ENCODE results near the gene PIP5K1B.

PIP5K1B gene, protein sequence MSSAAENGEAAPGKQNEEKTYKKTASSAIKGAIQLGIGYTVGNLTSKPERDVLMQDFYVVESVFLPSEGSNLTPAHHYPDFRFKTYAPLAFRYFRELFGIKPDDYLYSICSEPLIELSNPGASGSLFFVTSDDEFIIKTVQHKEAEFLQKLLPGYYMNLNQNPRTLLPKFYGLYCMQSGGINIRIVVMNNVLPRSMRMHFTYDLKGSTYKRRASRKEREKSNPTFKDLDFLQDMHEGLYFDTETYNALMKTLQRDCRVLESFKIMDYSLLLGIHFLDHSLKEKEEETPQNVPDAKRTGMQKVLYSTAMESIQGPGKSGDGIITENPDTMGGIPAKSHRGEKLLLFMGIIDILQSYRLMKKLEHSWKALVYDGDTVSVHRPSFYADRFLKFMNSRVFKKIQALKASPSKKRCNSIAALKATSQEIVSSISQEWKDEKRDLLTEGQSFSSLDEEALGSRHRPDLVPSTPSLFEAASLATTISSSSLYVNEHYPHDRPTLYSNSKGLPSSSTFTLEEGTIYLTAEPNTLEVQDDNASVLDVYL

GRCh38 chr9:68704814-68705530 lies at the start of gene PIP5K1B:
PIP5K1B (plus strand) TSS chr9:68705240; CDS start chr9:68822615, 117,375 bp downstream.
- Mint-ChIP-seq H3K4me1 (ENCODE audit: low read depth) (peaks cover 16% of the 10 kb centered on the region), H3K27ac (peak within 1 kb of the TSS; percentile 54), H3K9me3 (no peaks in the 10 kb centered on the region), H3K4me3 (peak within 1 kb of the TSS; percentile 89), H3K36me3 (ENCODE audit: low read depth) (no peaks in the 10 kb centered on the region), H3K27me3 (ENCODE audit: low read depth) (peaks cover 77% of the 10 kb centered on the region)

DNA sequence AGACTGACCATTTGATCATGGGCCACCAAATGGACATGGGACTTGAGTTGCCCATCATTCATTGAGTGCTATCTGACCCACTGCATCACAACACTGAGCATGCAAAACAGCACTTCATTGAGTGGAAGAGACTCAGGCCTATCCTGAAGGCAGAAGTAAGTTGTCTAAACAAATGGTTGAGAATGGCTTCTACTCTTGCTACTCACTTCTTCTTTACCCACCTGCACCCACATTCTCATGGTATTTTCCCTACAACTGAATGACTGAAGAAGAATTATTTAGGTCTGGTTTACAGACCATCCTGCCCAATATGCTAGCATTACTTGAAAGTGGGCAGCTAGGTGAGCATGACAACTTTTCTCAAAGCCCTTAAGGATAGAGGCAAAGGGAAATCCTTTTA lies 41.0 kb upstream of the PIP5K1B start:
- Mint-ChIP-seq H3K36me3 (ENCODE audit: low read depth) (no peaks in the 10 kb centered on the region), H3K27ac (no peak overlapping the region), H3K9me3 (no peaks in the 10 kb centered on the region), H3K4me1 (ENCODE audit: low read depth) (no peaks in the 10 kb centered on the region), H3K4me3 (no peak overlapping the region), H3K27me3 (ENCODE audit: low read depth) (no peaks in the 10 kb centered on the region)

DNA sequence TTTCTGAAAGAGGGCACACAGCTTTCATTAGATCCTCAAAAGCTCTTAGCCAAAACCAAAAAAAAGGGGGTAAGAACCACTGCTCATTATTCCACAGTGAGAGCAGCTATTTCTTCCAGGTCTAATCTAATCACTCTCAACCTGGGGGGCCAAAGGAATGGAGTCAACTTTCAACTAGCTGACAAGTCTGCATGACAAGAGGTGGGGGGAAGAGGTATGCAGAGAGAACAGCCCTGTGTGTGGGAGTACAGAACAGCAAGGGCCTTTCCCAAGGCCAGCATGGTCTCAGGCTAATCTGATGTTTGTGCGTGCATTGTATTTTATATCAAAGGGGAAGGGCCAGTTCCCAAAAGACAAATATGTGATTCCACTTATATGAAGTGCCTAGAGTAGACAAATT lies 36.9 kb upstream of the PIP5K1B start:
- Mint-ChIP-seq H3K9me3 (no peaks in the 10 kb centered on the region), H3K27ac (no peak overlapping the region), H3K4me1 (ENCODE audit: low read depth) (no peaks in the 10 kb centered on the region), H3K4me3 (no peak overlapping the region), H3K36me3 (ENCODE audit: low read depth) (no peaks in the 10 kb centered on the region), H3K27me3 (ENCODE audit: low read depth) (no peaks in the 10 kb centered on the region)

DNA sequence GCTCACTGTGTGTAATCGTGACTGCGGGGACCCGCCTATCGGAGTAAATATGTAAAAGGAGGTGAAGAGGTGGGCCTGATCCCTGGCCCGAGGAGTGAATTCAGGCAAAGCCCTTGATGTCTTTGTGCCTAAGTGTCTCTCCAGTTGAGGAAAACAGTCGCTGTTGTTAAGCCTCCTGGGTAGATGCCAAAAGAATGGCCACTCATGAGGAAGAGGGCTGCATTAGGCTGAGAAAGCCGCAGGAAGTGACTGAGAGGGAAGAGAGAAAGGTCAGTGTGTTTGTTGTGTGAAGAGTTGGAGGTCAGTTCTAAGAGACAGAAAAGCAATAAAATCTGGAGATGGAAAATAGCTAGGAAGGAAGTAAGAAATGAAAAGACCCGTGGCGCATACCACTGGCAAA lies 35.8 kb upstream of the PIP5K1B start:
- Mint-ChIP-seq H3K27me3 (ENCODE audit: low read depth) (no peaks in the 10 kb centered on the region), H3K36me3 (ENCODE audit: low read depth) (no peaks in the 10 kb centered on the region), H3K27ac (no peak overlapping the region), H3K9me3 (no peaks in the 10 kb centered on the region), H3K4me1 (ENCODE audit: low read depth) (no peaks in the 10 kb centered on the region), H3K4me3 (no peak overlapping the region)

DNA sequence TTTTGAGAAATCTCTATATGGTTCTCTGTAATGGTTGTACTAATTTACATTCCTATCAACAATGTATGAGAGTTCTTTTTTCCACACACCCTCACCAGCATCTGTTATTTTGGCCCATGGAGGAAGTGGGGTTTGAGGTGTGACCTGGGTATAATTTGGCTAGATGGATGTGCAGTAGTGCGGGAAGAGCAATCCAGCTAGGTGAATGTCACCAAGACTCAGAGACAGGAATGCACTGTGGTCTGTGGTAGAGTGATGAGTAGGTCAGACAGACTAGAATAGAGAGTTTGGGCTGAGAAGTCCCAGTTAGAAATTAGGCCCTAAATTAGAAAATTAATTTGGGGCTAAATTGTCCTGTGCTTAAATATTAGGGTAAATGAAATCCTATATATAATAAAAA lies 32.8 kb upstream of the PIP5K1B start:
- Mint-ChIP-seq H3K9me3 (no peaks in the 10 kb centered on the region), H3K27me3 (ENCODE audit: low read depth) (peaks cover 8% of the 10 kb centered on the region), H3K4me1 (ENCODE audit: low read depth) (no peaks in the 10 kb centered on the region), H3K27ac (no peak overlapping the region), H3K36me3 (ENCODE audit: low read depth) (no peaks in the 10 kb centered on the region), H3K4me3 (no peak overlapping the region)

DNA sequence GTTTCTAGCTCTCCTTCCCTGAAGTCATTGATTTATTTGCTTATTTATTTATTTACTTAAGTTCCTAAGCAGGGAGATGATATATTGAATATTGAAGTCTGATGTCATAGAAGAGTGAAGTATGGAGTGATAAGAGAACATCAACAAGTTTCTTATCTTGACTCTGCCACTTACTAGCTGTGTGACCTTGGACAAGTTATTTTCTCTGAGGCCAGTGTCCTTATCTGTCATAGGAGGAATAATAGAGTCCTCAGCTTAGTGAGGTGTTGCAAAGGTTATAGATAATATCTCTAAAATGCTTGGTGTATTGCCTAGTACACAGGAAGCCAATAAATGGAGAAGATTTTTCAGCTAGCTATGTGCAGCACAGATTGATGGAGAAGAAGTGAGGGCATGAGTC lies 32.4 kb upstream of the PIP5K1B start:
- H3K27me3 Mint-ChIP-seq (ENCODE audit: low read depth), result peaks cover 8% of the 10 kb centered on the region
- no peak overlapping the region for H3K27ac Mint-ChIP-seq
- no peak overlapping the region for H3K4me3 Mint-ChIP-seq
- H3K9me3 Mint-ChIP-seq, result no peaks in the 10 kb centered on the region
- H3K4me1 Mint-ChIP-seq (ENCODE audit: low read depth), result no peaks in the 10 kb centered on the region
- no peaks in the 10 kb centered on the region for H3K36me3 Mint-ChIP-seq (ENCODE audit: low read depth)

DNA sequence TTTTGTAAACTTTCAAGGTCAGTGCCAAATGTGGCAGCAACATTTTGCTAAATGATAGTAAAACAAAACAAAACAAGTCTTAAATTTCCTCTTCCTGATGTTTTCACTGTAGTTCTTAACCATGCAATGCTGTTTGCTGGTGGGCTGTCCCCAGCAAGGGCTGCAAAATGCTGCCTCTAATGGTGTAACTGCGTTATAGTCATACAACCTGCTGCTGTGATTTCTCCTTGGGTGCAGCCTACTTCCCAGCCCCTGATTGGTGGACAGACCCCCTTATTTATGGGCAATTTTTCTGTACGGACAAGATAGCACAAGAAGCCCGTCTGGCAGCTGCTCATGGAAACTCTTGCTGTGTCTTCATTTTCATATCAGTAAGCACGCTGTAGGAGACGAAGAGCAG lies 26.6 kb upstream of the PIP5K1B start:
- peaks cover 8% of the 10 kb centered on the region for H3K27me3 Mint-ChIP-seq (ENCODE audit: low read depth)
- no peaks in the 10 kb centered on the region for H3K9me3 Mint-ChIP-seq
- no peaks in the 10 kb centered on the region for H3K36me3 Mint-ChIP-seq (ENCODE audit: low read depth)

DNA sequence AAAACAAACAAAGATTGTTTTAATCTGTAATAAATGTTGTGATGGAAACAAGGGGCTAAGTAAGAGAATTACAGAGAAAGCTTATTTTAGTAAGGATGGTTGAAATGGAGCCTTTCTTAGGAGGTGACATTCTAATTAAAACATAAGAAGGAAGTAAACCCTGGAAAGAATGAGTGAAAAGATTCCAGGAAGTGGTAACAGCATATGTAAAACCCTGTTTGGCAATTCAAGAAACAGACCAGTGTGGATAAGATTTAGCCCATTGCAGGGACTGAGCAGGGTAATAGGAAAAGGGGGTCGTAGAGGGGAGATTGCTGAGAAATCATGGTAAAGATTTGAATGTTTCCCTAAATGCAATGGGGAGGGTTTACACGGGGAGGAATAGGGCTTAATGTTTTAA lies 21.6 kb upstream of the PIP5K1B start:
- Mint-ChIP-seq H3K36me3 (ENCODE audit: low read depth) (no peaks in the 10 kb centered on the region), H3K27ac (no peak overlapping the region), H3K4me1 (ENCODE audit: low read depth) (peaks cover 5% of the 10 kb centered on the region), H3K27me3 (ENCODE audit: low read depth) (no peaks in the 10 kb centered on the region), H3K4me3 (no peak overlapping the region), H3K9me3 (no peaks in the 10 kb centered on the region)

More for the DNA sequence above, 26.6 kb upstream of the PIP5K1B start:
- peaks cover 3% of the 10 kb centered on the region for H3K4me1 Mint-ChIP-seq (ENCODE audit: low read depth)
- H3K4me3 Mint-ChIP-seq, result no peak overlapping the region
- H3K27ac Mint-ChIP-seq, result peak overlapping the region; percentile 34

GRCh38 chr9:68685213-68685612 lies 19.8 kb upstream of the PIP5K1B start:
- H3K9me3 Mint-ChIP-seq, result no peaks in the 10 kb centered on the region
- H3K4me1 Mint-ChIP-seq (ENCODE audit: low read depth), result peaks cover 5% of the 10 kb centered on the region
- no peak overlapping the region for H3K4me3 Mint-ChIP-seq
- H3K27ac Mint-ChIP-seq, result no peak overlapping the region
- no peaks in the 10 kb centered on the region for H3K36me3 Mint-ChIP-seq (ENCODE audit: low read depth)
- peaks cover 6% of the 10 kb centered on the region for H3K27me3 Mint-ChIP-seq (ENCODE audit: low read depth)

DNA sequence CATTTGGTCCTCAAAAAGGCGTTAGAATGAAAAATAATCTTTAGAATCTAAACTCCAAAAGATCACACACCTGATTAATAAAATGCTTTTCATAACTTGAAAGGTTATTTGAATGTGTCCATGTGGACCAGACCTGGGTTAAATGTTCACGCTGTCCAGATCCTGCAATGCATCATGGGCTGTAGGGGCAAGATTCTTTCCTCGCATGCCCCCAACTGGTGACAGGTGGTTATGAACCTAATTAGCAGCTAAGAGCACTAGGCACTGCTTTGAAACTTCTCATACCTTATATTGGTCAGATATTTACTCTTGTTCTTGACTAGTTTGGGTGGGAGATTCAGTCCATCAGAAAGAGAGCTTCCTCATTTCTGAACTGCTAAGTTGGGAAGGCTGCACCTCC lies 19.3 kb upstream of the PIP5K1B start:
- peaks cover 5% of the 10 kb centered on the region for H3K4me1 Mint-ChIP-seq (ENCODE audit: low read depth)
- no peak overlapping the region for H3K27ac Mint-ChIP-seq
- H3K4me3 Mint-ChIP-seq, result no peak overlapping the region
- no peaks in the 10 kb centered on the region for H3K9me3 Mint-ChIP-seq
- no peaks in the 10 kb centered on the region for H3K36me3 Mint-ChIP-seq (ENCODE audit: low read depth)
- peaks cover 6% of the 10 kb centered on the region for H3K27me3 Mint-ChIP-seq (ENCODE audit: low read depth)

DNA sequence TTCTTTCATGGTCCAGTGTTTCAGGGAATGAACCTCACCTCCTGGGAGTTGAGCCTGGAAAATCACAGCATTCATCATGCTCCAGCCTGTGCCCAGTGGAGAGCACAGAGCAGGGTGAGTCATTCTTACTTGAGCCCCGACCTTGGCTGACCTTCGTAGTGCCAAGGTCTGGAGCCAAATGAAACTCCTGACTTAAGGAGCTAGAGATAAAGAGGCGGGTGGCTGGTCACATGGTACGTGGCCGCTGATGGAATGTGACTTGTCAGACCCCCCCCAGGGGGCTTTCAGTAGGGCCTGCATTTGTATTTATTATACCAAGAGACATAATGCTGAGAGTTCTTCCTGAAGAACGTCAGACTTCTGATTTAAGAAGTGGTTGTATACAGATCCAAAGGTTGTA lies 15.0 kb upstream of the PIP5K1B start:
- H3K4me3 Mint-ChIP-seq, result no peak overlapping the region
- H3K27ac Mint-ChIP-seq, result no peak overlapping the region
- H3K9me3 Mint-ChIP-seq, result no peaks in the 10 kb centered on the region
- no peaks in the 10 kb centered on the region for H3K36me3 Mint-ChIP-seq (ENCODE audit: low read depth)
- H3K4me1 Mint-ChIP-seq (ENCODE audit: low read depth), result no peaks in the 10 kb centered on the region
- peaks cover 25% of the 10 kb centered on the region for H3K27me3 Mint-ChIP-seq (ENCODE audit: low read depth)

DNA sequence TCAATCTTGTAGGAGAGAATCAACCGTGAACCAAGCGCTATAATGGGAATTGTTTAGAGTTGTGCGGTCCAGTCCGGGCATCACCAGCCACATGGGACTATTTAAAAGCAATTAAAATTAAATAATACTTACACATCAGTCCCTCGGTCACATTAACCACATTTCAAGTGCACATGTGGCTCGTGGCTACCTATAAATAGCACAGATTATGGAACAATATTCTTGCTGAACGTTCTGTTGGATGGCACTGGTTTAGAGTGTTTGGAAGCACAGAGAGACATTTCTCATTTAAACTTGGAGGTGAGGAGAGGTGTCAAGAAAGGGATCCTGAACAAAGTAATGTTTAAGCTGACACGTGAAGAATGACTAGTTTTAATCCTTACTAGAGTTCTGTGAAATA lies 12.5 kb upstream of the PIP5K1B start:
- Mint-ChIP-seq H3K9me3 (no peaks in the 10 kb centered on the region), H3K4me3 (no peak overlapping the region), H3K27ac (no peak overlapping the region), H3K4me1 (ENCODE audit: low read depth) (no peaks in the 10 kb centered on the region), H3K36me3 (ENCODE audit: low read depth) (no peaks in the 10 kb centered on the region), H3K27me3 (ENCODE audit: low read depth) (peaks cover 41% of the 10 kb centered on the region)

GRCh38 chr9:68694125-68694524 lies 10.9 kb upstream of the PIP5K1B start:
- H3K4me3 Mint-ChIP-seq, result no peak overlapping the region
- no peaks in the 10 kb centered on the region for H3K4me1 Mint-ChIP-seq (ENCODE audit: low read depth)
- no peak overlapping the region for H3K27ac Mint-ChIP-seq
- H3K9me3 Mint-ChIP-seq, result no peaks in the 10 kb centered on the region
- peaks cover 54% of the 10 kb centered on the region for H3K27me3 Mint-ChIP-seq (ENCODE audit: low read depth)
- no peaks in the 10 kb centered on the region for H3K36me3 Mint-ChIP-seq (ENCODE audit: low read depth)

- no peak overlapping the region for H3K4me3 Mint-ChIP-seq
- no peaks in the 10 kb centered on the region for H3K9me3 Mint-ChIP-seq
- H3K4me1 Mint-ChIP-seq (ENCODE audit: low read depth), result no peaks in the 10 kb centered on the region
- H3K27ac Mint-ChIP-seq, result no peak overlapping the region
- peaks cover 78% of the 10 kb centered on the region for H3K27me3 Mint-ChIP-seq (ENCODE audit: low read depth)
- H3K36me3 Mint-ChIP-seq (ENCODE audit: low read depth), result no peaks in the 10 kb centered on the region
These were observed 7.2 kb upstream of the PIP5K1B start for GRCh38 chr9:68697851-68698250.

- H3K4me3 Mint-ChIP-seq, result no peak overlapping the region
- no peaks in the 10 kb centered on the region for H3K36me3 Mint-ChIP-seq (ENCODE audit: low read depth)
- H3K27me3 Mint-ChIP-seq (ENCODE audit: low read depth), result peaks cover 84% of the 10 kb centered on the region
- no peak overlapping the region for H3K27ac Mint-ChIP-seq
- no peaks in the 10 kb centered on the region for H3K4me1 Mint-ChIP-seq (ENCODE audit: low read depth)
- H3K9me3 Mint-ChIP-seq, result no peaks in the 10 kb centered on the region
These were observed 6.0 kb upstream of the PIP5K1B start for GRCh38 chr9:68698943-68699509.
